LNCAP (cell line): ENCODE measurements around the gene LPP.

Experiments used
- TF ChIP-seq, protein P1 (sequence below): fragments of 450-650 bp; IDR thresholded peaks from 2 replicates; pipeline ENCODE4 v1.5.1; 2017; ENCODE audit warnings: mild to moderate bottlenecking

The LPP gene

DNA sequence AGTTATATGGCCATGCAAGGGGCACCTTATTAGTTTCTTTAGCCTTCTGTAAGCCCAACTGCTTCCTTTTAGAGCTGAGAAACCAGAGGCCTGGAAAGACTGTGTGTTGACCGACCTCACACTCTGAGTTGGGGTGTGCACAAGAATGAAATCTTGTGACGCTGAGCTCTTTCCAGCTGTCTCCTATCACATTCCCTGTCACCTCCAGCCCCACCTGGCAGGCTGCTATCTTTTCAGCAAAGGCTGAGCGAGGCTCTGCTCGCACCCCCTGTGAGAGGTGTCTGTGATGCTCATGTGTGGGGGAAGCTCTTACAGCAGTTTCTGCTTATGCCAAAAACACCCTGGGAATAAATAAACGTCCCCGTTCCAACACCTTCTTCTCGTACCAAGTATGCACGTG, 27.0 kb upstream of the LPP start:
- TF ChIP-seq, protein P1, sequence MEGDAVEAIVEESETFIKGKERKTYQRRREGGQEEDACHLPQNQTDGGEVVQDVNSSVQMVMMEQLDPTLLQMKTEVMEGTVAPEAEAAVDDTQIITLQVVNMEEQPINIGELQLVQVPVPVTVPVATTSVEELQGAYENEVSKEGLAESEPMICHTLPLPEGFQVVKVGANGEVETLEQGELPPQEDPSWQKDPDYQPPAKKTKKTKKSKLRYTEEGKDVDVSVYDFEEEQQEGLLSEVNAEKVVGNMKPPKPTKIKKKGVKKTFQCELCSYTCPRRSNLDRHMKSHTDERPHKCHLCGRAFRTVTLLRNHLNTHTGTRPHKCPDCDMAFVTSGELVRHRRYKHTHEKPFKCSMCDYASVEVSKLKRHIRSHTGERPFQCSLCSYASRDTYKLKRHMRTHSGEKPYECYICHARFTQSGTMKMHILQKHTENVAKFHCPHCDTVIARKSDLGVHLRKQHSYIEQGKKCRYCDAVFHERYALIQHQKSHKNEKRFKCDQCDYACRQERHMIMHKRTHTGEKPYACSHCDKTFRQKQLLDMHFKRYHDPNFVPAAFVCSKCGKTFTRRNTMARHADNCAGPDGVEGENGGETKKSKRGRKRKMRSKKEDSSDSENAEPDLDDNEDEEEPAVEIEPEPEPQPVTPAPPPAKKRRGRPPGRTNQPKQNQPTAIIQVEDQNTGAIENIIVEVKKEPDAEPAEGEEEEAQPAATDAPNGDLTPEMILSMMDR, result no peak

DNA sequence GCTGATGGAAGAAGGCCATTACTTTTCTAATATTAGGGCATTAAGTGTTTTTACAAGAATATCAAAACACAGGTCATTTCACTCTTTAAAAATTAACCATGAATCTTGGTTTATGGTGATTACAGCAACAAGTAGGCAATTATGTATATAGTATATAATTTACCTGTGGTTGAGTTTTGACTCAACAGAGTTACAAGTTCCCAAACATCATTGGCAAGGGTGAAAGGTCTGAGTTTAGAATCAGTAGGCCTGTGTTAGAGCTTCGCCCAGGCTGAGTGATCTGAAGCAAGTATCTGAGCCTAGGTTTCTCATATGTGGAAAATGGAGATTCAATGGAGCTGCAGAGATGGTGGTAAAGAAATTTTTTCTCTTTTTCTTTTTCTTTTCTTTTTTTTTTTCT, 25.1 kb upstream of the LPP start:
- TF ChIP-seq, protein P1, result no peak

DNA sequence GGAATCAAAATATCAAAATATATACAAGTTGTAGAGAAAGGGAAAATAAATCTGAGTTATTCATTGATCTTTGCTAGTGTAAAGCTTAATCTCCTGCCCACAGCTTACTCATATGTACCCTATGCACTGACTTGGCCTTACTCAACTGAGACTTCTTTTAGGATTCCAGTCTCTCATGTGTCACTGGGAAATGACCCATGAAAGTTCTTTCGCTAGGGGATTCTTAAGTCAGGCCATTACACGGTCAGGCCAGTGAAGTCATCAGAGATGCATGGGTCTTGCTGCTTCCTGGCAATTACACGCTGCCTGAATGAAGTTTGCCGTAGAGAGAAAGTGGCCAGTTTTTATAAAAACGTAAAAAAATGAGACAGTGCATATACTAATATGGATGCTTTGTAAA, 20.7 kb upstream of the LPP start:
- TF ChIP-seq, protein P1, result no peak

DNA sequence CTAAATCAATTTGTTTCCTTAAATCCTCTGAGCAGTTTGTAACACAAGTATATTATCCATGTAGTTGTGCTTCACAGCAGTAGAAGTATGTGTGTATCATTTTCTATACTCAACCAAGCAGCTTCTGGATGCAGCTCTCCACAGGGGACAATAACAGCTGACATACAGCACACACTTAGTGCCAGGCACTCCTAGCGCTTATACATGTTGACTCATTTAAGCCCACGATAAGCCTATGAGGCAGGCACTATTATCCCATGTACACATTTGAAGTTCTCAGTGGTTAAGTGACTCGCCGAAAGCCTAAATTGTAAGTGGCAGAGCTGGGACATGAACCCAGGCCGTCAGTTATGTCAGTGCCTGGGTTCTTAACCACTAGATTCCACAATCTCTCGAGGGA, 20.3 kb upstream of the LPP start:
- TF ChIP-seq, protein P1, result no peak

DNA sequence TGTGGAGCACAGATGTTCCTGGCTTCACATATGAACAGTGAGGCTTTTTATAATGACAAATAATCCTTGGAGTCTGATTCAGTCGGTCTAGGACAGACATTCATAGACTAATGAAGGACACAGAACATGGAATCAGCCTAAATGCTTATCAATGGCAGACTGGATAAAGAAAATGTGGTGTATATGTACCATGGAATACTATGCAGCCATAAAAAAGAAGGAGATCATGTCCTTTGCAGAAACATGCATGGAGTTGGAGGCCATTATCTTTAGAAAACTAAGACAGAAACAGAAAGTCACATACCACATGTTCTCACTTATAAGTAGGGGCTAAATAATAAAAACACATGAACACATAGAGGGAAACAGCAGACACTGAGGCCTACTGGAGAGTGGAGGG, 19.9 kb upstream of the LPP start:
- TF ChIP-seq, protein P1, result no peak

DNA sequence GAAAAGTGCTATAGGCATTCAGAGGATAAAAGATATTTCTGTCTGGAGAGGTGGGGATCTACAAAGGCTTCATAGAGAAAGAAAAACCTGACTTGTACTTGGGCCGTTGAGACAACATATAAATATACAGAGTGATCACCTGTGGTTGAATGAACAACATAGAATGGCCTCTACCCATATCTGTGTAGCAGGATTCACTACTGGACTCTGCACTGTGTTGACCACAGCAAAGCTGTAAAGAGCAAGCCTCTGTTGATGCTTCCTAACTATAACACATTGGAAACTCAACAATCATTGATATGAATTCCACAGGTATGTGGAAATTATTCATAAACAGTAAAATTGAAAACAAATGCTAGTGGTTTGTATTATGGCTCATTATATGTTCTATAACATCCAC, 19.1 kb upstream of the LPP start:
- TF ChIP-seq, protein P1, result no peak

DNA sequence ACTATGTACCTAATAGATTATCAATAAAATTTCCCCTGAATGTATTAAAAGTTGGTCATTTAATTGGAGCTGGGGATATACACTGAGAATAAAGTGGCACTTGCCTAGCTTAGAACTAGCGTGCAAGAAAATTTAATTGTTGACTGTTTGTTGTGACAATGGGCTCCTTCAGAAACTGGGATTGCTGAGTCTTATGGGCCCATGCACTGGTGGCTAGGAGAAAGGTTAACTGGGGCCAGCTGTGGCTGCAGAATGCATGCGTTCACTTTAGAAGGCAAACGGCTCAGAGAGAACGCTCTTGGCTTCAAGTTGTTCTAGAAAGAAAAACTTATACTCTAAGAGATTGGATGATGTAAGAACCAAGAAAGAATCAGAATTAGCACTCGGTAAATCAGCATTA, 18.7 kb upstream of the LPP start:
- TF ChIP-seq, protein P1, result no peak

DNA sequence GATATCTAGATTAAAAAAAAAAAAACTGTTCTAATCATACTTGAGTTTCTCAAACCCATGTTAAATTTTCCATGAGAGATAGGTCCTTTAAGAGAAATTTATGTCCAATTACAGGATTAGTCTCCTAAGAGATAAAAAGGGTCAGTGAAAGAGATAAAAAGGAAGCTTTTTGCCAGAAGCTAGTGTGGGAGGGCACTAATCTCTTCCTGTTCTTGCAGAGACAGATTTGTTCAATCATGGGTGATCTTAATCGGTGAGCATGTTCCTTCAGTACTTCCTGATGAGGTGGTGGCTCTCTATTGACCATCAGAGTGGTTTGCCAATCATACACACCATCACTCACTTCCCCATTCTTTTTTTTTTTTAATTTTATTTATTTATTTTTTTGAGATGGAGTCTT, 16.9 kb upstream of the LPP start:
- TF ChIP-seq, protein P1, result no peak
